T-helper 2 cell treated with Interferon-gamma antibody and Interleukin-4, amounts not matched to agents 5 μg/mL and 100 μg/mL, for 36 hours (primary cell): ENCODE measurements around the gene COL4A5.
"Not testable (repeated sequence)": the region's sequence is repeated elsewhere in the genome, so short reads cannot be mapped to it uniquely, and the experiment has no call there.

Experiments used
- DNase-seq: peaks from one replicate; pipeline ENCODE4 v3.0.0; 2021; ENCODE audit warnings: low spot score
- H3K27ac Mint-ChIP-seq: one replicate; pipeline ENCODE4 v1.8.0; 2021; ENCODE audit warnings: mild to moderate bottlenecking, mixed read lengths
- H3K27me3 Mint-ChIP-seq: one replicate; pipeline ENCODE4 v1.8.0; 2021; ENCODE audit warnings: low read depth, mixed read lengths
- H3K36me3 Mint-ChIP-seq: one replicate; pipeline ENCODE4 v1.8.0; 2021; ENCODE audit warnings: low read depth, mixed read lengths
- H3K4me1 Mint-ChIP-seq: one replicate; pipeline ENCODE4 v1.8.0; 2021; ENCODE audit warnings: low read depth, mixed read lengths
- H3K4me3 Mint-ChIP-seq: one replicate; pipeline ENCODE4 v1.8.0; 2022; ENCODE audit warnings: mild to moderate bottlenecking, moderate library complexity, mixed read lengths
- H3K9me3 Mint-ChIP-seq: one replicate; pipeline ENCODE4 v1.8.0; 2021; ENCODE audit warnings: mixed read lengths

COL4A5 gene

GRCh38 chrX:108435261-108435660 is 4.4 kb upstream of the COL4A5 start:
- H3K9me3 Mint-ChIP-seq: no peaks in the 10 kb centered on the region
- no peak overlapping the region for H3K4me3 Mint-ChIP-seq
- DNase-seq: no peak
- no peak overlapping the region for H3K27ac Mint-ChIP-seq
- H3K36me3 Mint-ChIP-seq: no peaks in the 10 kb centered on the region
- peaks cover 21% of the 10 kb centered on the region for H3K27me3 Mint-ChIP-seq
- no peaks in the 10 kb centered on the region for H3K4me1 Mint-ChIP-seq

- Mint-ChIP-seq H3K4me1 (no peaks in the 10 kb centered on the region), H3K36me3 (no peaks in the 10 kb centered on the region), H3K9me3 (no peaks in the 10 kb centered on the region), H3K4me3 (no peak overlapping the region), H3K27me3 (peaks cover 30% of the 10 kb centered on the region), H3K27ac (no peak overlapping the region)
- DNase-seq: no peak
Measured at GRCh38 chrX:108437349-108438109, 2.1 kb upstream of the COL4A5 start.

- no peaks in the 10 kb centered on the region for H3K36me3 Mint-ChIP-seq
- no peaks in the 10 kb centered on the region for H3K9me3 Mint-ChIP-seq
- H3K27me3 Mint-ChIP-seq: peaks cover 30% of the 10 kb centered on the region
- no peaks in the 10 kb centered on the region for H3K4me1 Mint-ChIP-seq
- DNase-seq: no peak
- no peak within 1 kb of the TSS for H3K27ac Mint-ChIP-seq
- H3K4me3 Mint-ChIP-seq: no peak within 1 kb of the TSS
Measured at GRCh38 chrX:108438110-108438623, 1.5 kb upstream of the COL4A5 start, which contains the start of gene COL4A6. TSS of gene COL4A6 (minus strand) at chrX:108438422. CDS start at chrX:108438196, 226 bp downstream.

- no peaks in the 10 kb centered on the region for H3K36me3 Mint-ChIP-seq
- DNase-seq: no peak
- peaks cover 30% of the 10 kb centered on the region for H3K27me3 Mint-ChIP-seq
- no peak overlapping the region for H3K4me3 Mint-ChIP-seq
- H3K4me1 Mint-ChIP-seq: no peaks in the 10 kb centered on the region
- H3K9me3 Mint-ChIP-seq: no peaks in the 10 kb centered on the region
- no peak overlapping the region for H3K27ac Mint-ChIP-seq
Measured at GRCh38 chrX:108439961-108440696, 491 bp downstream of the COL4A5 start.

- no peaks in the 10 kb centered on the region for H3K4me1 Mint-ChIP-seq
- no peak overlapping the region for H3K27ac Mint-ChIP-seq
- H3K4me3 Mint-ChIP-seq: no peak overlapping the region
- no peaks in the 10 kb centered on the region for H3K9me3 Mint-ChIP-seq
- DNase-seq: no peak
- H3K27me3 Mint-ChIP-seq: peaks cover 24% of the 10 kb centered on the region
- no peaks in the 10 kb centered on the region for H3K36me3 Mint-ChIP-seq
Measured at GRCh38 chrX:108442901-108443464, 3.3 kb downstream of the COL4A5 start.

GRCh38 chrX:108447303-108447702 is 7.7 kb downstream of the COL4A5 start:
- no peak overlapping the region for H3K27ac Mint-ChIP-seq
- H3K4me1 Mint-ChIP-seq: no peaks in the 10 kb centered on the region
- no peaks in the 10 kb centered on the region for H3K36me3 Mint-ChIP-seq
- no peak for DNase-seq
- no peaks in the 10 kb centered on the region for H3K9me3 Mint-ChIP-seq
- H3K4me3 Mint-ChIP-seq: no peak overlapping the region
- H3K27me3 Mint-ChIP-seq: no peaks in the 10 kb centered on the region

- H3K27ac Mint-ChIP-seq: no peak overlapping the region
- H3K4me3 Mint-ChIP-seq: no peak overlapping the region
- no peaks in the 10 kb centered on the region for H3K36me3 Mint-ChIP-seq
- no peaks in the 10 kb centered on the region for H3K9me3 Mint-ChIP-seq
- no peaks in the 10 kb centered on the region for H3K4me1 Mint-ChIP-seq
- no peak for DNase-seq
- no peaks in the 10 kb centered on the region for H3K27me3 Mint-ChIP-seq
Measured at GRCh38 chrX:108453841-108454240, 14.2 kb downstream of the COL4A5 start.

- no peak for DNase-seq
- Mint-ChIP-seq H3K9me3 (no peaks in the 10 kb centered on the region), H3K36me3 (no peaks in the 10 kb centered on the region), H3K4me3 (no peak overlapping the region), H3K4me1 (no peaks in the 10 kb centered on the region), H3K27ac (no peak overlapping the region), H3K27me3 (no peaks in the 10 kb centered on the region)
Measured at GRCh38 chrX:108456971-108457477, 17.4 kb downstream of the COL4A5 start.

GRCh38 chrX:108464604-108465003 is 25.0 kb downstream of the COL4A5 start:
- H3K9me3 Mint-ChIP-seq: no peaks in the 10 kb centered on the region
- H3K4me3 Mint-ChIP-seq: no peak overlapping the region
- no peak for DNase-seq
- no peaks in the 10 kb centered on the region for H3K4me1 Mint-ChIP-seq
- H3K36me3 Mint-ChIP-seq: no peaks in the 10 kb centered on the region
- H3K27me3 Mint-ChIP-seq: no peaks in the 10 kb centered on the region
- no peak overlapping the region for H3K27ac Mint-ChIP-seq

GRCh38 chrX:108468486-108468885 is 28.8 kb downstream of the COL4A5 start:
- Mint-ChIP-seq H3K27ac (no peak overlapping the region), H3K4me3 (no peak overlapping the region), H3K27me3 (no peaks in the 10 kb centered on the region), H3K9me3 (no peaks in the 10 kb centered on the region), H3K36me3 (no peaks in the 10 kb centered on the region), H3K4me1 (no peaks in the 10 kb centered on the region)
- no peak for DNase-seq

GRCh38 chrX:108473979-108474378 is 34.3 kb downstream of the COL4A5 start:
- H3K36me3 Mint-ChIP-seq: no peaks in the 10 kb centered on the region
- no peak overlapping the region for H3K27ac Mint-ChIP-seq
- no peak overlapping the region for H3K4me3 Mint-ChIP-seq
- no peaks in the 10 kb centered on the region for H3K9me3 Mint-ChIP-seq
- no peak for DNase-seq
- no peaks in the 10 kb centered on the region for H3K4me1 Mint-ChIP-seq
- no peaks in the 10 kb centered on the region for H3K27me3 Mint-ChIP-seq

- not testable (repeated sequence) for DNase-seq, H3K36me3 Mint-ChIP-seq, H3K4me3 Mint-ChIP-seq, H3K4me1 Mint-ChIP-seq, H3K27ac Mint-ChIP-seq, H3K27me3 Mint-ChIP-seq, H3K9me3 Mint-ChIP-seq
Measured at GRCh38 chrX:108481528-108481927, 41.9 kb downstream of the COL4A5 start.

GRCh38 chrX:108484251-108484650 is 44.6 kb downstream of the COL4A5 start:
- Mint-ChIP-seq H3K4me3 (no peak overlapping the region), H3K4me1 (no peaks in the 10 kb centered on the region), H3K36me3 (no peaks in the 10 kb centered on the region), H3K27ac (no peak overlapping the region), H3K27me3 (no peaks in the 10 kb centered on the region), H3K9me3 (no peaks in the 10 kb centered on the region)
- no peak for DNase-seq

GRCh38 chrX:108485960-108486359 is 46.3 kb downstream of the COL4A5 start:
- no peak for DNase-seq
- Mint-ChIP-seq H3K9me3 (no peaks in the 10 kb centered on the region), H3K27me3 (no peaks in the 10 kb centered on the region), H3K4me1 (no peaks in the 10 kb centered on the region), H3K4me3 (no peak overlapping the region), H3K36me3 (no peaks in the 10 kb centered on the region), H3K27ac (no peak overlapping the region)
